HG02642 (cell line): ENCODE measurements around the gene CDX1.

Source experiments
- ATAC-seq: cut with Tn5 transposase; IDR thresholded peaks from one replicate; pipeline ENCODE4 v1.9.1; 2021; ENCODE audit warnings: mild to moderate bottlenecking; ENCODE audit not compliant: unreplicated experiment, poor library complexity

The CDX1 gene

DNA sequence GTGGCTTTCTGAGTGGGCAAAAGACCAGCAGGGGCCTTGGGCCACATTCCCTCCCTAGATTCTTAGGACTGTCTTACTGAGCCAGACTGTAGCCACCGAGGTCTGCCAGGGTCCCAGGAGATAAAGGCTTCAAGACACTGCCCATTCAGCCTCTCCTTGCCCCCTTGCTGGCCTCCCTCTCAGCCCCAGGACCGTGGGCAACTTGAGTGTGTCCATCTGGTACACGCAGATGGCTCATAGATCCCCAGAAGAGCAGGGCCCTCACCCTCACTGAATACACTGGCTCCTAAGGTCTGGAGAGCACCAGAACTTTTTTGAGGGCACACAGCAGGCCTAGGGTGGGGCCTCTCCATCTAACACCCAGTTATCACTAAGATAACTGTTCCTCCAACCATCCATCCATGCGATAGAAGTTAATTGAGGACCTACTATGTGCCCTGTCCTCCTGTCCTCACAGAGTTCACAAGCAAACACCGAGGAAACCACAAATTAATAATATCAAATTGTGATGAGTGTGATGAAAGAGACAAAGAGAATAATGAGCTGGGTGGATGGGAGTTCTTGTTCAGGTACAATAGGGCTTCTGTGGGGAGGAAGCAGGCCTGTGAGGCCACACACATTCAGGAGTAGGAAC lies 6.0 kb upstream of the CDX1 start:
- ATAC-seq = no peak

- ATAC-seq = peak; percentile 72
Measured at GRCh38 chr5:150161242-150162141, 5.1 kb upstream of the CDX1 start.

DNA sequence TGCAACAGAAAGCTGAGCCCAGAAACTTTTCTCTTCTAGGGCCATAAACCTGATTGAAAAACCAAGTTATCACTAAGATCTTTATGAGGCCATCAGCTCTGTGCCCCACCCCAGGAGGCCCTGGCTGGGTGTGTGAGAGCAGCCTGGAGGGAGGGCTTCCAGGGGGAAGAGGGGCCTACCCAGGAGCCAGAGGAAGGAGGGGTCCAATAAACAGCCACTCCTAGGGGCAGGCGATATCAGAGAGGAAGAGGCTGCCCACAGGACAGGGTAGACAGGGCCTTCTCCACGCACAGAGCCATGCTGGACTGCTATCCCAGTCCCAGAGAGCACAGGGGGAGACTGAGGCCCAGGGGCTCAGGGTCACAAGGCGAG lies 4.5 kb upstream of the CDX1 start:
- ATAC-seq = no peak

DNA sequence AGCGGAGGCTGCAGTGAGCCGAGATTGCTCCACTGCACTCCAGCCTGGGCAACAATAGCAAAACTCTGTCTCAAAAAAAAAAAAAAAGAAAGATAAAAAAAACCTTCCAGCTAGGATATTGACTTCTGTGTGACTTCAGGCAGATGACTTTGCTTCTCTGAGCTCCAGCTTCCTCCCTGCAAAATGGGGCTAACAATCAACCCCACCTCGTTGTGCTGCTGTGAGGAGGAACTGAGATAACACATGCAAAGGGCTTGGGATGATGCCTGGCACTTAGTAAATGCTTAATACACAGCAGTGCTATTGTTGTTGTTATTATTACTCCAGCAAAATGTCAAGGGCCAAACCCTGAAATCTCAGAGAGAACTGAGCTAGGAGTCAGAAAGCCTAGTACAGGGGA lies 3.5 kb upstream of the CDX1 start:
- no peak for ATAC-seq

- no peak for ATAC-seq
Measured at GRCh38 chr5:150163547-150164059, 3.0 kb upstream of the CDX1 start.

DNA sequence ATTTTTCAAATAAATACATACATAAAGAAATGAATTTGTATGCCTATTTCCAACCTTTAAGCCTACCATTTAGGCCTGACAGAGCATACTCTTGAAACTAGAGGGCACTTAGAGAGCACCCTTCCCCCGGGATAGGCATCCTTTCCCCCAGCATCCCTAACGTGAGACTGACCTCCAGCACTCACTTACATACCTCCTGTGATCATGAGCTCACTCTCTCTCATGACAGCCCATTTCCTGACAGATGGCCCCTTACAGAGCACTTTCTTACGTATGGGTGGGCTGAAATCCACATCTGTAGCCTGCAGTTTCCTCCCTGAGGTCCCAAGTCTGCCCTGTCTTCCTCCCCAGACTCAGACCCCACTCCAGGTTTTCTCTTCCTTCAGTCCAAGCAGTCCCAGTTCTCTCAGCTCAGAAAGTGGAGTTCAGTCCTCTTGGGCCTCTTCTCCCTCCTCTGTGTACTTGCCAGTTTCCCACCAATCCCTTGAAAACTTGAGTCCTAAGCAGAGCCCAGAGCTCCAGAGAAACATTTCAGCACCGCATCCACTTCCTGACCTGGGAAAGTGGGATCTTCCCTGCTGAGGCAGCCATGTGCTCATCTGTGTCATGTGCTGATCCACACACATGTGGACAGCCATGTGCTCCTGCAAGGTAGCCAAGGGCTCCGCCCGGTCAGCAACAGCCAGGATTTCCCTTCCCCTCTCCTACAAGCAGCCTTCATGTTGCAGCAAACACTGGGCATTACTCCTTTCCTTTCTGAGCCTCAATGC lies 2.2 kb upstream of the CDX1 start:
- ATAC-seq = no peak

- no peak for ATAC-seq
Measured at GRCh38 chr5:150166037-150166649, 435 bp upstream of the CDX1 start.

DNA sequence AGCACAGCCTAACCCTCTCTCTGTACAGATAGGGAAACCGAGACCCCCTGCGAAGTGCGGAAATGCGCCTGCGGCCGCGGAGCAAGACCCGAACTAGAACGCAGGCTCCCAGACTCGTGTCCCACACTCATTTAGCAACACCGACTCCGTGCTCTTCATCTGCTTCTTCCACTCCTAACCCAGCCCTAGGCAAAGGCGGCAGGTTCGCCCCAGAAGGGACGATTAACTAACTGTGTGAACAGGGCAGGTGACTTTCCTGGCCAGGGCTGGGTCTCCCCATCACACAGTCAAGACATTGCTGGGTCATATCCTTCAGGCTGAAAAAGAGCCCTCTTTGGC lies 903 bp downstream of the CDX1 start:
- ATAC-seq = no peak

DNA sequence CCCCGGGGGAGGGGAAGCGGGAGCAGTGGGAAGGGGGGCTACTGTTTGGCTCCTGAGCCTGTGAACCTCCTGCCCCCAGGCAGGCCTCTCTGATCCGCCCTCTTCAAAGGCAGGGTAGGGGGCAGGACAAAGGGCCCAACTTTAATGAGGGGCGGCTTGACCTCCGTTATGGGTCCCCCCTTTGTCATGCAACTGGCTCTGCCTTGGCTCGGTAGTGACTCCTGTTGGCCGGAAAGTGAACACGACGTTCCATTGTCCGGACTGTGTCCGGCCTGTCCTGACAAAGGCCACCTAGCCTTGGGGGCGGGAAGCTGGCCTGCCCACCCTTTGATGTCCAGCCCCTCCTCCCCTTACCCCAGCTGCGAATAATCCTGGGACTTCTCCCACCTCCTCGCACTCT lies 1.3 kb downstream of the CDX1 start:
- ATAC-seq = no peak

DNA sequence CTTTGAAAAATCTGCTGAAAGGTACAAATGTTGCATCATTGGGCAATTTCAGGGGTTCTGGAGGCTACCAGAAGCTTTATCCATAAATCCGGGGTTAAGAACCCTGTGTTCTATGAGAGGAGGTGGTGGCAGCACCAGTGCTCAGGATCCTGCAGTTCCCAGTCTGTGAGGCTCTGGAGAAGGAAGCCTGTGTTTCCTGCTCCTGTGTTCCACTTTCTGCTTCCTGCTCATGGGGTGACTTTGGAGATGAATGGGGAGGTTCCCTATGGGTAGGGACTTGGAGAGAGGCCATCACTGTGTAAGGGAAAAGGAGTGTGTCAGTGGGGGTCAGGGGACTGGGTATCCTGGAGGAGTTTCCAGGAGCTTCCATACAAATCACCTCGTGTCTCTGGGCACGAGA lies 2.3 kb downstream of the CDX1 start:
- no peak for ATAC-seq

GRCh38 chr5:150172145-150172544 lies 5.6 kb downstream of the CDX1 start:
- no peak for ATAC-seq

- ATAC-seq = no peak
Measured at GRCh38 chr5:150172556-150172955, 6.0 kb downstream of the CDX1 start.

GRCh38 chr5:150173161-150173560 lies 6.6 kb downstream of the CDX1 start:
- no peak for ATAC-seq

DNA sequence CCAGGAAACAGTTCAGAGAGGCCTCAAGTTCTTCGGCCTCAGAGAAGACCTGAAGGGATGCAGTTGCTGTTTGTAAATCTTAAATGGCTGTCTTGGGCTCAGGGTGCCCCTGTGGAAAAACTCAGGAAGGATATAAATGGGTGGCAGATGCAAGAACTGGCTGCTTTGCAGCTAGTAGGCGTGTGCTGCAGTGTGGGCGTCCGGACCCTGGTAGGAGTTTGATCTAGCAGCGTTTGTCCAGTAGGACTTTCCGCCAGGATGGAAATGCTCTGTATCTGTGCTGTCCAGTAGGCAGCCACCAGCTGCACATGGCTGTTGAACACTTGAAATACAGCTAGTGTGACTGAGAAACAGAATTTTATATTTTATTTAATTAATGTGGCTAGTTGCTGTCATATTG lies 7.7 kb downstream of the CDX1 start:
- no peak for ATAC-seq

DNA sequence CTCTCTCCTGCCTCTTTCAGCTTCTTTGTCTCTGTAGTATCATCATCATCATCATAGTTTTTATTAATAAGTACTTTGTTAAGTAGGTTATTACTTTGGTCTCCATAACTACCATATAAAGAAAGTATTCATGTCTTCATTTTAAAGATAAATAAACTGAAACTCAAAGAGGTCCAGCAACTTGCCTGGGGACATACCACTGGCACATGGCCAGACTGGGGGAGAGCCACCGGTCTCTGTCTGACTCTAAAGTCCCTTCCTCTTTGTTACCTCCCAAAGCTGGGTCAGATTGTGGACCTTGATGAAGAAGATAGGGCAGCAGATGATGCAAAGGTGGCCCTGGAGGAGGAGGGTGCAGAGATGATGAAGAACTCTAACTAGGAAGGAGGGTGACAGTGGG lies 8.5 kb downstream of the CDX1 start:
- no peak for ATAC-seq

DNA sequence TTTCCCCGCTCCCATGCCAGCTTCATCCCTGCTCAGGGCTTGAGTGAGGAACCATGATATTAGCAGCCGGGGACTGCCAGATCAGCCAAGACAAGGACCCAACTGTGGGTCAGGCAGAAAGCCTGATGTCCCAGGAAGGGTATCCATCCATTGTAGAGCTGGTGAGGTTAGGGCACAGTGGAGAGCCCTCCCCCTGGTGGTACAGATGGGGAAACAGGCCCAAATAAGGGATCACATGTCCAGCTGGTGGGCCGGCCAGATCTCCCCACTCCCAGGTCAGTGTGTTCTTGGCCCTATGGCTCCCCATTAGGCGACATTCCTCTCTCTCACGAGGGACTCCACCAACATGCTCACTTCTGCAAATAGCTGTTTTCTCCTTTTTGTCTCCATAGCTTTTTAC lies 9.0 kb downstream of the CDX1 start:
- no peak for ATAC-seq

GRCh38 chr5:150176745-150177477 lies 10.3 kb downstream of the CDX1 start:
- ATAC-seq = no peak

DNA sequence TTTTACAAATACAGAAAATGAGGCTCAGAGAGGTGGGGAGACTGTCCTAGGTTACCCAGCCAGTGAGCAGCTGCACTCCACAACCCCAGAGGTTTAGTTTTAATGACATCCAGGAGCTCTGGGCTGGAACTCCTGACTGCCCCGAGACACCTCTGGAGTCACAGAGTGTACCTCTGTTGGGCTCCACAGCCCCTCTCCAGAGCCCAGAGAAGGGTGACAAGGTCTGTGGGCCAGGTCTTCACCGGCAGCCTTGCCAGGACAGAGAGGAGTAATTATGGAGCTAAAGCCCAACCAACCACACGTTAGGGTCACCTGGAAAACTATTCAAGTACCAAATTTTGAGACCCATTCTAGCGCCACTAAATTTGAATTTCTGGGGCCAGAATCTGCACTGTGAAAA lies 11.1 kb downstream of the CDX1 start:
- no peak for ATAC-seq

GRCh38 chr5:150178262-150178661 lies 11.7 kb downstream of the CDX1 start:
- no peak for ATAC-seq

- no peak for ATAC-seq
Measured at GRCh38 chr5:150179019-150179620, 12.5 kb downstream of the CDX1 start.
